K562 (cell line): Measurements from ENCODE around the gene KLHL18. TPM values are rescaled to one million over a fixed set of nuclear protein-coding genes. Genes with fewer than 3 reads are reported as not detected.

ENCODE experiments used
- ATAC-seq: fragments of 200-7000 bp; cut with Tn5 transposase; 3 replicates; pipeline ENCODE4 v1.9.1; 2020; ENCODE audit warnings: moderate library complexity
- BruUV-seq: library from RNA; stranded (reverse); fragments of 400-500 nt; replicated peaks from 2 replicates; lab custom pipeline; 2021; lab: Mats Ljungman, UMichigan
- CTCF ChIA-PET: fragments of 300-600 bp; formaldehyde crosslinking; extraction: SDS; loops from one replicate; lab custom pipeline; 2021; ENCODE audit warnings: low intra/inter-chr PET ratio; lab: Yijun Ruan, JAX
- POLR2A ChIA-PET: fragments of 300-600, 350-650 bp; sonication (Branson Sonifier 250); formaldehyde crosslinking; extraction: SDS; loops from one replicate; lab custom pipeline; 2021; ENCODE audit warnings: antibody characterized with exemption, inconsistent platforms; lab: Yijun Ruan, JAX
- DNase-seq, 4 experiments: peaks; one replicate each; pipeline versions ENCODE4 v3.0.0 to v3.0.0-alpha.2; 2011 to 2018; ENCODE audit warnings: low spot score in 3 of 4, mixed read lengths in 3 of 4; ENCODE audit errors: extremely low read depth in 1 of 4
- FAIRE-seq: peaks from 2 replicates; lab custom pipeline; 2011; peaks lifted over from hg19 to GRCh38; lab: Jason Lieb, UNC
- H2AFZ ChIP-seq: 2 replicates; pipeline ENCODE4 v1.6.0; 2011; ENCODE audit warnings: low read depth, low read length, control low read depth, inconsistent platforms
- H3K27ac ChIP-seq: fragments of 200-600 bp; 3 replicates; pipeline ENCODE4 v1.8.0; 2011; ENCODE audit warnings: low read depth, mild to moderate bottlenecking, control low read depth, inconsistent platforms, low read length, moderate library complexity, mixed read lengths; ENCODE audit errors: extremely low read depth
- H3K27me3 ChIP-seq, 2 experiments: fragments of 300-600 bp in 1 of 2; 2 replicates in 1 of 2; 3 replicates in 1 of 2; pipeline versions ENCODE4 v1.6.0 to v1.8.0; 2011; ENCODE audit warnings: inconsistent platforms in 2 of 2, low read length in 2 of 2, mild to moderate bottlenecking in 1 of 2, mixed read lengths in 1 of 2, moderate library complexity in 1 of 2; ENCODE audit not compliant: control insufficient read depth in 2 of 2, insufficient read depth in 2 of 2
- H3K36me3 ChIP-seq: fragments of 300-600 bp; 3 replicates; pipeline ENCODE4 v1.8.0; 2011; ENCODE audit warnings: mild to moderate bottlenecking, low read length, inconsistent platforms; ENCODE audit not compliant: control insufficient read depth, insufficient read depth
- H3K4me1 ChIP-seq, 2 experiments: fragments of 200-600 bp in 1 of 2; replicated peaks in 1 of 2; 2 replicates in 1 of 2; 3 replicates in 1 of 2; pipeline versions ENCODE4 v1.5.1 to v1.8.0; 2011; ENCODE audit warnings: inconsistent platforms in 2 of 2, low read length in 2 of 2, mild to moderate bottlenecking in 1 of 2, mixed read lengths in 1 of 2, moderate library complexity in 1 of 2; ENCODE audit not compliant: control insufficient read depth in 2 of 2, insufficient read depth in 2 of 2
- H3K4me2 ChIP-seq: 2 replicates; pipeline ENCODE4 v1.6.1; 2011; ENCODE audit warnings: low read length, control low read depth, inconsistent platforms, mixed read lengths; ENCODE audit not compliant: insufficient read depth
- H3K4me3 ChIP-seq: fragments of 200-600 bp; sonication (generic), shearing (Covaris generic); 2 replicates; pipeline ENCODE4 v1.5.1; 2016; ENCODE audit warnings: control low read depth, inconsistent platforms
- H3K79me2 ChIP-seq: fragments of 200-600 bp; 3 replicates; pipeline ENCODE4 v1.8.0; 2011; ENCODE audit warnings: low read length, inconsistent platforms; ENCODE audit not compliant: control insufficient read depth, insufficient read depth
- H3K9ac ChIP-seq, 2 experiments: 2 replicates each; pipeline versions ENCODE4 v1.6.0 to v1.6.1; 2011; ENCODE audit warnings: low read depth in 2 of 2, low read length in 2 of 2, control low read depth in 1 of 2, inconsistent platforms in 1 of 2, mild to moderate bottlenecking in 1 of 2, mixed read lengths in 1 of 2; ENCODE audit not compliant: insufficient read depth in 1 of 2
- H3K9me1 ChIP-seq: one replicate; pipeline ENCODE4 v1.6.0; 2011; ENCODE audit warnings: inconsistent platforms, mild to moderate bottlenecking, low read length, moderate library complexity; ENCODE audit not compliant: control insufficient read depth, insufficient read depth
- H3K9me3 ChIP-seq: replicated peaks from 2 replicates; pipeline ENCODE4 v1.5.1; 2011; ENCODE audit warnings: low read depth, low read length, inconsistent platforms; ENCODE audit not compliant: control insufficient read depth, insufficient read depth
- H4K20me1 ChIP-seq: replicated peaks from 2 replicates; pipeline ENCODE4 v1.6.1; 2011; ENCODE audit warnings: low read length, inconsistent platforms, mixed read lengths; ENCODE audit not compliant: control insufficient read depth, insufficient read depth
- DIDO1 ChIP-seq: fragments of 450-650 bp; IDR thresholded peaks from 2 replicates; pipeline ENCODE4 v1.6.1; 2016; ENCODE audit warnings: low read depth, missing biosample characterization, missing genetic modification characterization
- IRF2 ChIP-seq: sonication (generic); formaldehyde crosslinking; IDR thresholded peaks from 2 replicates; pipeline ENCODE4 v1.8.1; 2022; ENCODE audit warnings: mild to moderate bottlenecking, missing genetic modification reagents
- KLF10 ChIP-seq: fragments of 250-450 bp; sonication (Bioruptor Pico); IDR thresholded peaks from 2 replicates; pipeline ENCODE4 v1.6.1; 2021; ENCODE audit warnings: matching md5 sums
- LCOR ChIP-seq: sonication (generic); formaldehyde crosslinking; IDR thresholded peaks from 2 replicates; pipeline ENCODE4 v1.8.0; 2022; ENCODE audit warnings: mild to moderate bottlenecking, missing genetic modification reagents
- NCOA6 ChIP-seq: fragments of 450-650 bp; IDR thresholded peaks from 2 replicates; pipeline ENCODE4 v1.6.1; 2017; ENCODE audit warnings: mild to moderate bottlenecking
- PRPF4 ChIP-seq: fragments of 200-400 bp; formaldehyde crosslinking; IDR thresholded peaks from one replicate; pipeline ENCODE4 v1.6.1; 2017; ENCODE audit warnings: low read length, low read depth, mild to moderate bottlenecking; ENCODE audit not compliant: insufficient read depth, poor library complexity, severe bottlenecking
- RBM39 ChIP-seq: fragments of 200-400 bp; formaldehyde crosslinking; optimal IDR thresholded peaks from 2 replicates; pipeline ENCODE3; 2018; ENCODE audit warnings: low read depth, low read length
- RHOXF2B ChIP-seq: fragments of 250-450 bp; sonication (Bioruptor Pico); conservative IDR thresholded peaks from 2 replicates; pipeline ENCODE4 v1.5.1; 2021
- RNF219 ChIP-seq: fragments of 250-450 bp; sonication (Bioruptor Pico); IDR thresholded peaks from 2 replicates; pipeline ENCODE4 v1.5.0; 2022; ENCODE audit warnings: mild to moderate bottlenecking
- TFAM ChIP-seq: fragments of 250-450 bp; sonication (Bioruptor Pico); conservative IDR thresholded peaks from 2 replicates; pipeline ENCODE4 v1.5.0; 2021; ENCODE audit warnings: mild to moderate bottlenecking, moderate library complexity
- ZNF561 ChIP-seq: fragments of 450-650 bp; formaldehyde crosslinking; conservative IDR thresholded peaks from 2 replicates; pipeline ENCODE4 v1.4.0; 2020; ENCODE audit warnings: mild to moderate bottlenecking, moderate library complexity
- WGBS: fragments of 100-300 bp; shearing (Covaris generic); methylation state at CpG from one replicate; pipeline ENCODE4 v1.1.6; 2016; ENCODE audit warnings: low coverage, mixed read lengths; ENCODE audit not compliant: insufficient coverage; ENCODE audit errors: missing lambda C conversion rate; 5-methylcytosine and 5-hydroxymethylcytosine counted together
- in situ Hi-C: fragments of 300-500 bp; cut with MboI; formaldehyde crosslinking; loops from 4 replicates; pipeline ENCODE4 v1.15.0; 2018; ENCODE audit warnings: inconsistent platforms, mixed read lengths
- intact Hi-C: fragments of 100-400 bp; cut with micrococcal nuclease; formaldehyde crosslinking; loops from 2 replicates; pipeline ENCODE4 v1.14.2; 2022
- polyA plus RNA-seq, 8 experiments: library from polyadenylated mRNA; depleted of rRNA in 4 of 8; stranded (reverse) in 5 of 8; unstranded in 3 of 8; fragments of >200 nt; fragmentation: Nextera tagmentation in 2 of 8; fragmentation: Illumina TruSeq in 1 of 8; extraction: Ambion mirVana in 2 of 8; extraction: Trizol in 1 of 8; gene quantifications; 2 replicates each; pipeline versions ENCODE4 v1.2.1 to v1.2.3, GENCODE V29; 2011 to 2014; ENCODE audit warnings: inconsistent platforms in 1 of 8, missing spikeins in 1 of 8
- total RNA-seq, 7 experiments: library from RNA; depleted of rRNA in 6 of 7; stranded (reverse); fragments of >200 nt in 6 of 7; fragmentation: Illumina TruSeq in 2 of 7; extraction: Trizol in 2 of 7; gene quantifications; 2 replicates each; pipeline versions ENCODE4 v1.2.1 to v1.2.3, GENCODE V29; 2011 to 2021; ENCODE audit warnings: low replicate concordance in 1 of 7
- TF ChIP-seq, protein P1 (sequence below): fragments of 450-650 bp; conservative IDR thresholded peaks from 2 replicates; pipeline ENCODE4 v1.6.1; 2016; ENCODE audit warnings: missing genetic modification characterization, low read depth, mild to moderate bottlenecking, control low read depth, missing compliant biosample characterization
- TF ChIP-seq, protein P2 (sequence below): fragments of 450-650 bp; IDR thresholded peaks from 2 replicates; pipeline ENCODE4 v1.6.1; 2018; ENCODE audit not compliant: partially characterized antibody
- TF ChIP-seq, protein P3 (sequence below), 2 experiments: fragments of 200-800 bp in 1 of 2; sonication (Bioruptor generic) in 1 of 2; sonication (generic) in 1 of 2; formaldehyde crosslinking in 1 of 2; IDR thresholded peaks in 1 of 2; conservative IDR thresholded peaks in 1 of 2; 2 replicates each; pipeline versions ENCODE4 v1.5.0 to v1.6.1; 2016 to 2020; ENCODE audit warnings: missing compliant biosample characterization in 1 of 2, missing genetic modification characterization in 1 of 2, missing genetic modification reagents in 1 of 2

The KLHL18 gene
- total and polyA plus RNA-seq, 9 of the 15 experiments (the other 6 are each of a cell fraction or from before 2014, with no cell fraction given): 26.7 to 97.5 (median 48.7) TPM

DNA sequence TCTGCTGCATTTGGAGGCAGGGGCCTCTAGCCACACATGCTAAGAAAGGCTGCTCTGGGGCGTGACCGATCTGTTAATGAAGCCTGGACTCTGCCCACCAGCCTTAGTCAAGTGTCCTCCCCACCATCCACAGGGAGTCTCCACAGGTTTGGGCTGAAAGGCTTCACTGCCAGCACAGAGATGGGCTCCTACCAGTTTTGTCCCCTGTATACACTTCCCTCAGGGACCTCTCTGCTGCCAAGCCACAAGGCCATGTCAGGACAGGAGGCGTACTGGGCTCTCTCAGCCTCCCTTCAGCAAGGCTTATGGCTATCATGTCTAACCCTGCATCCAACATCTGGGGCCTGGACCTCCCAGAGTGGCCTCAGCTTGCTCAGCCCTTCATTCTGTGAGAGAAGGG is 23.6 kb upstream of the KLHL18 start:
- no peak overlapping the region for H3K4me3 ChIP-seq
- ChIA-PET CTCF (no interaction called here), POLR2A (interaction anchor here (0.7 kb wide), 1 partner anchor 811 kb away, joined by 3 read pairs; no protein-coding TSS in a partner anchor)
- H3K4me2 ChIP-seq: no peak overlapping the region
- BruUV-seq: no TSS peak
- H3K27me3 ChIP-seq: no peaks in the 10 kb centered on the region
- H3K9me3 ChIP-seq: no peaks in the 10 kb centered on the region
- intact Hi-C loops: no loop called here
- no peaks in the 10 kb centered on the region for H3K9me1 ChIP-seq
- ATAC-seq (peak; percentile 23; the same call in 2 of the 3 replicates), FAIRE-seq (no peak), DNase-seq (no peak)
- in situ Hi-C loops: no loop called here
- no peak overlapping the region; a peak in 1 of 4 replicates for H3K9ac ChIP-seq
- 0 out of 5 replicates have a peak, but pooled peaks cover 0 to 2% of the 10 kb centered on the region in 2 experiments for H3K4me1 ChIP-seq
- H2AFZ ChIP-seq: no peak overlapping the region
- H3K36me3 ChIP-seq: no peaks in the 10 kb centered on the region
- H3K27ac ChIP-seq: no peak overlapping the region
- no peaks in the 10 kb centered on the region for H3K79me2 ChIP-seq
- no peaks in the 10 kb centered on the region for H4K20me1 ChIP-seq
- 58% methylated on average over 3 of the region's 3 CpGs for WGBS
- TF ChIP-seq NCOA6 (no peak), RBM39 (no peak), IRF2 (no peak), KLF10 (no peak), TFAM (CRISPR knock-in tag) (no peak), RNF219 (CRISPR knock-in tag) (no peak), PRPF4 (no peak), RHOXF2B (CRISPR knock-in tag) (no peak), LCOR (CRISPR knock-in tag) (no peak), DIDO1 (no peak), ZNF561 (CRISPR knock-in tag) (no peak)
- TF ChIP-seq, protein P1, sequence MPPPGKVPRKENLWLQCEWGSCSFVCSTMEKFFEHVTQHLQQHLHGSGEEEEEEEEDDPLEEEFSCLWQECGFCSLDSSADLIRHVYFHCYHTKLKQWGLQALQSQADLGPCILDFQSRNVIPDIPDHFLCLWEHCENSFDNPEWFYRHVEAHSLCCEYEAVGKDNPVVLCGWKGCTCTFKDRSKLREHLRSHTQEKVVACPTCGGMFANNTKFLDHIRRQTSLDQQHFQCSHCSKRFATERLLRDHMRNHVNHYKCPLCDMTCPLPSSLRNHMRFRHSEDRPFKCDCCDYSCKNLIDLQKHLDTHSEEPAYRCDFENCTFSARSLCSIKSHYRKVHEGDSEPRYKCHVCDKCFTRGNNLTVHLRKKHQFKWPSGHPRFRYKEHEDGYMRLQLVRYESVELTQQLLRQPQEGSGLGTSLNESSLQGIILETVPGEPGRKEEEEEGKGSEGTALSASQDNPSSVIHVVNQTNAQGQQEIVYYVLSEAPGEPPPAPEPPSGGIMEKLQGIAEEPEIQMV: no peak
- TF ChIP-seq, protein P2, sequence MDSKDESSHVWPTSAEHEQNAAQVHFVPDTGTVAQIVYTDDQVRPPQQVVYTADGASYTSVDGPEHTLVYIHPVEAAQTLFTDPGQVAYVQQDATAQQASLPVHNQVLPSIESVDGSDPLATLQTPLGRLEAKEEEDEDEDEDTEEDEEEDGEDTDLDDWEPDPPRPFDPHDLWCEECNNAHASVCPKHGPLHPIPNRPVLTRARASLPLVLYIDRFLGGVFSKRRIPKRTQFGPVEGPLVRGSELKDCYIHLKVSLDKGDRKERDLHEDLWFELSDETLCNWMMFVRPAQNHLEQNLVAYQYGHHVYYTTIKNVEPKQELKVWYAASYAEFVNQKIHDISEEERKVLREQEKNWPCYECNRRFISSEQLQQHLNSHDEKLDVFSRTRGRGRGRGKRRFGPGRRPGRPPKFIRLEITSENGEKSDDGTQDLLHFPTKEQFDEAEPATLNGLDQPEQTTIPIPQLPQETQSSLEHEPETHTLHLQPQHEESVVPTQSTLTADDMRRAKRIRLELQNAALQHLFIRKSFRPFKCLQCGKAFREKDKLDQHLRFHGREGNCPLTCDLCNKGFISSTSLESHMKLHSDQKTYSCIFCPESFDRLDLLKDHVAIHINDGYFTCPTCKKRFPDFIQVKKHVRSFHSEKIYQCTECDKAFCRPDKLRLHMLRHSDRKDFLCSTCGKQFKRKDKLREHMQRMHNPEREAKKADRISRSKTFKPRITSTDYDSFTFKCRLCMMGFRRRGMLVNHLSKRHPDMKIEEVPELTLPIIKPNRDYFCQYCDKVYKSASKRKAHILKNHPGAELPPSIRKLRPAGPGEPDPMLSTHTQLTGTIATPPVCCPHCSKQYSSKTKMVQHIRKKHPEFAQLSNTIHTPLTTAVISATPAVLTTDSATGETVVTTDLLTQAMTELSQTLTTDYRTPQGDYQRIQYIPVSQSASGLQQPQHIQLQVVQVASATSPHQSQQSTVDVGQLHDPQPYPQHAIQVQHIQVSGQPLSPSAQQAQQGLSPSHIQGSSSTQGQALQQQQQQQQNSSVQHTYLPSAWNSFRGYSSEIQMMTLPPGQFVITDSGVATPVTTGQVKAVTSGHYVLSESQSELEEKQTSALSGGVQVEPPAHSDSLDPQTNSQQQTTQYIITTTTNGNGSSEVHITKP: no peak
- TF ChIP-seq, protein P3, sequence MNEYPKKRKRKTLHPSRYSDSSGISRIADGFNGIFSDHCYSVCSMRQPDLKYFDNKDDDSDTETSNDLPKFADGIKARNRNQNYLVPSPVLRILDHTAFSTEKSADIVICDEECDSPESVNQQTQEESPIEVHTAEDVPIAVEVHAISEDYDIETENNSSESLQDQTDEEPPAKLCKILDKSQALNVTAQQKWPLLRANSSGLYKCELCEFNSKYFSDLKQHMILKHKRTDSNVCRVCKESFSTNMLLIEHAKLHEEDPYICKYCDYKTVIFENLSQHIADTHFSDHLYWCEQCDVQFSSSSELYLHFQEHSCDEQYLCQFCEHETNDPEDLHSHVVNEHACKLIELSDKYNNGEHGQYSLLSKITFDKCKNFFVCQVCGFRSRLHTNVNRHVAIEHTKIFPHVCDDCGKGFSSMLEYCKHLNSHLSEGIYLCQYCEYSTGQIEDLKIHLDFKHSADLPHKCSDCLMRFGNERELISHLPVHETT (CRISPR knock-in tag; conservative IDR thresholded peaks at IDR 0.05 in 1 of 2, IDR thresholded peaks at IDR 0.05 in 1 of 2): no peak
